Non-pigmented ciliary epithelial cell (primary cell): ENCODE data around the gene FER1L5.

ENCODE experiments used
- DNase-seq: peaks from one replicate; pipeline ENCODE4 v3.0.0-alpha.2; 2010; ENCODE audit warnings: low read depth

The FER1L5 gene

GRCh38 chr2:96747061-96747617 is 104.6 kb downstream of the FER1L5 start:
- no peak for DNase-seq

- no peak for DNase-seq
Observed at GRCh38 chr2:96751800-96752199, 109.2 kb downstream of the FER1L5 start.

- DNase-seq: no peak
Observed at GRCh38 chr2:96753661-96754282, 111.2 kb downstream of the FER1L5 start.

GRCh38 chr2:96754317-96754716 is 111.8 kb downstream of the FER1L5 start:
- no peak for DNase-seq
